ENCODE results near the gene MYRIP.

The MYRIP gene

GRCh38 chr3:39809181-39809994 is at the start of gene MYRIP:
Gene MYRIP, plus strand, starts transcription at chr3:39809609. Its CDS starts 91,208 bp downstream, at chr3:39900817.
- Histone ChIP-seq H3K36me3 (ENCODE audit: control insufficient read depth, insufficient read depth, low read length) (no peaks in the 10 kb centered on the region), H3K27me3 (replicated peaks; ENCODE audit: control insufficient read depth, insufficient read depth, low read length) (peaks cover 6% of the 10 kb centered on the region), H3K4me3 (replicated peaks; ENCODE audit: low read depth, low read length) (peak within 1 kb of the TSS; percentile 2)
- peak; percentile 42 for DNase-seq (ENCODE audit: extremely low read depth, insufficient read length)
- TF ChIP-seq CTCF (IDR thresholded peaks at IDR 0.05; ENCODE audit: insufficient read depth, low read length, poor library complexity, severe bottlenecking), result no peak

- Histone ChIP-seq H3K36me3 (ENCODE audit: control insufficient read depth, insufficient read depth, low read length) (no peaks in the 10 kb centered on the region), H3K27me3 (replicated peaks; ENCODE audit: control insufficient read depth, insufficient read depth, low read length) (no peaks in the 10 kb centered on the region), H3K4me3 (replicated peaks; ENCODE audit: low read depth, low read length) (no peak overlapping the region)
- no peak for TF ChIP-seq CTCF (IDR thresholded peaks at IDR 0.05; ENCODE audit: insufficient read depth, low read length, poor library complexity, severe bottlenecking)
- DNase-seq (ENCODE audit: extremely low read depth, insufficient read length), result no peak
These were observed 49.1 kb upstream of the MYRIP start for GRCh38 chr3:39760325-39760724.

DNA sequence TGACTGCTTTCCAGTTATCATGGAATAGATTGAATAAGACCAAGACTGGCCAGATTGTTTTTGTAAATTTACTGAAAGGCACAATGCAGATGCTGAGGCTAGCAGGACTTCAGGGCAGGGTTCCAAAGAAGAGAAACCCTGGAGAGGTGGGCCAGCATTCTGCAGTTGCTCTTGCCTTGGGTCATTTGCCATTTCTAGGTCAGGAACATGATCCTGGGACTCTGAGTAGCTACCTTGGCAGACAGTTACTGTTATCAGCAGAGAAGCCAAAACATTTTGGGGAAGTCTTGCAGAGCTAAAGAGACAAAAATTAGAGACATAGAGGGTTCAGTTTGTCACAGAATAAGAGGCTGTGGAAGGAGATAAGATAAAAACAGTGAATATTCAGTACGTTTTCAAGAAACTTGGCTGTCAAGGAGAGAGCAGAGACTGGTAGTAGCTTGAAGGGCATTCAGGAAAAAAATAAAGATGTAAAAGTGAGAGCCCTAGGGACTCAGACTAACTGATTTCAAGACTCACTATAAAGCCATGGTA is 46.8 kb upstream of the MYRIP start:
- Histone ChIP-seq H3K27me3 (replicated peaks; ENCODE audit: control insufficient read depth, insufficient read depth, low read length) (no peaks in the 10 kb centered on the region), H3K36me3 (ENCODE audit: control insufficient read depth, insufficient read depth, low read length) (no peaks in the 10 kb centered on the region), H3K4me3 (replicated peaks; ENCODE audit: low read depth, low read length) (no peak overlapping the region)
- DNase-seq (ENCODE audit: extremely low read depth, insufficient read length), result no peak
- no peak for TF ChIP-seq CTCF (IDR thresholded peaks at IDR 0.05; ENCODE audit: insufficient read depth, low read length, poor library complexity, severe bottlenecking)

GRCh38 chr3:39763390-39763789 is 46.0 kb upstream of the MYRIP start:
- no peak for TF ChIP-seq CTCF (IDR thresholded peaks at IDR 0.05; ENCODE audit: insufficient read depth, low read length, poor library complexity, severe bottlenecking)

GRCh38 chr3:39765575-39765974 is 43.8 kb upstream of the MYRIP start:
- H3K36me3 ChIP-seq (ENCODE audit: control insufficient read depth, insufficient read depth, low read length), result no peaks in the 10 kb centered on the region
- H3K27me3 ChIP-seq (replicated peaks; ENCODE audit: control insufficient read depth, insufficient read depth, low read length), result no peaks in the 10 kb centered on the region
- H3K4me3 ChIP-seq (replicated peaks; ENCODE audit: low read depth, low read length), result no peak overlapping the region
- no peak for DNase-seq (ENCODE audit: extremely low read depth, insufficient read length)
- TF ChIP-seq CTCF (IDR thresholded peaks at IDR 0.05; ENCODE audit: insufficient read depth, low read length, poor library complexity, severe bottlenecking), result no peak

More at GRCh38 chr3:39763390-39763789, 46.0 kb upstream of the MYRIP start:
- H3K27me3 ChIP-seq (replicated peaks; ENCODE audit: control insufficient read depth, insufficient read depth, low read length), result no peaks in the 10 kb centered on the region
- no peak for DNase-seq (ENCODE audit: extremely low read depth, insufficient read length)
- H3K4me3 ChIP-seq (replicated peaks; ENCODE audit: low read depth, low read length), result no peak overlapping the region
- H3K36me3 ChIP-seq (ENCODE audit: control insufficient read depth, insufficient read depth, low read length), result no peaks in the 10 kb centered on the region

All from GM06990 (cell line).